ENCODE measurements around the gene DYNLRB2.

Gene DYNLRB2

GRCh38 chr16:80540516-80541305 is at the start of gene DYNLRB2:
DYNLRB2 (plus strand) TSS chr16:80540993; CDS start chr16:80541077, 84 bp downstream.
- Mint-ChIP-seq H3K4me3 (peak within 1 kb of the TSS; percentile 94), H3K9me3 (ENCODE audit: low read depth) (no peaks in the 10 kb centered on the region), H3K4me1 (ENCODE audit: low read depth) (peaks cover 18% of the 10 kb centered on the region), H3K36me3 (no peaks in the 10 kb centered on the region), H3K27ac (peak within 1 kb of the TSS; percentile 98), H3K27me3 (no peaks in the 10 kb centered on the region)

GRCh38 chr16:80500116-80500859 is 40.5 kb upstream of the DYNLRB2 start:
- no peaks in the 10 kb centered on the region for H3K9me3 Mint-ChIP-seq (ENCODE audit: low read depth)
- no peaks in the 10 kb centered on the region for H3K36me3 Mint-ChIP-seq
- H3K27ac Mint-ChIP-seq = no peak overlapping the region
- peaks cover 2% of the 10 kb centered on the region for H3K27me3 Mint-ChIP-seq
- no peak overlapping the region for H3K4me3 Mint-ChIP-seq
- H3K4me1 Mint-ChIP-seq (ENCODE audit: low read depth) = peaks cover 3% of the 10 kb centered on the region

- no peaks in the 10 kb centered on the region for H3K9me3 Mint-ChIP-seq (ENCODE audit: low read depth)
- peaks cover 3% of the 10 kb centered on the region for H3K27me3 Mint-ChIP-seq
- no peak overlapping the region for H3K27ac Mint-ChIP-seq
- H3K4me1 Mint-ChIP-seq (ENCODE audit: low read depth) = peaks cover 3% of the 10 kb centered on the region
- no peaks in the 10 kb centered on the region for H3K36me3 Mint-ChIP-seq
- H3K4me3 Mint-ChIP-seq = no peak overlapping the region
These were observed 39.8 kb upstream of the DYNLRB2 start for GRCh38 chr16:80500961-80501525.

- Mint-ChIP-seq H3K36me3 (no peaks in the 10 kb centered on the region), H3K4me3 (no peak overlapping the region), H3K4me1 (ENCODE audit: low read depth) (peaks cover 3% of the 10 kb centered on the region), H3K27ac (no peak overlapping the region), H3K27me3 (peaks cover 5% of the 10 kb centered on the region), H3K9me3 (ENCODE audit: low read depth) (no peaks in the 10 kb centered on the region)
These were observed 37.7 kb upstream of the DYNLRB2 start for GRCh38 chr16:80503107-80503506.

- peaks cover 13% of the 10 kb centered on the region for H3K27me3 Mint-ChIP-seq
- H3K36me3 Mint-ChIP-seq = no peaks in the 10 kb centered on the region
- no peak overlapping the region for H3K27ac Mint-ChIP-seq
- no peaks in the 10 kb centered on the region for H3K9me3 Mint-ChIP-seq (ENCODE audit: low read depth)
- H3K4me3 Mint-ChIP-seq = no peak overlapping the region
- no peaks in the 10 kb centered on the region for H3K4me1 Mint-ChIP-seq (ENCODE audit: low read depth)
These were observed 33.3 kb upstream of the DYNLRB2 start for GRCh38 chr16:80507538-80507937.

GRCh38 chr16:80509872-80510271 is 30.9 kb upstream of the DYNLRB2 start:
- H3K4me3 Mint-ChIP-seq = no peak overlapping the region
- no peaks in the 10 kb centered on the region for H3K36me3 Mint-ChIP-seq
- H3K27me3 Mint-ChIP-seq = peaks cover 18% of the 10 kb centered on the region
- H3K4me1 Mint-ChIP-seq (ENCODE audit: low read depth) = no peaks in the 10 kb centered on the region
- H3K27ac Mint-ChIP-seq = no peak overlapping the region
- H3K9me3 Mint-ChIP-seq (ENCODE audit: low read depth) = no peaks in the 10 kb centered on the region

- H3K9me3 Mint-ChIP-seq (ENCODE audit: low read depth) = no peaks in the 10 kb centered on the region
- H3K27ac Mint-ChIP-seq = no peak overlapping the region
These were observed 28.8 kb upstream of the DYNLRB2 start for GRCh38 chr16:80511824-80512592.

GRCh38 chr16:80512593-80512853 is 28.3 kb upstream of the DYNLRB2 start:
- Mint-ChIP-seq H3K4me3 (no peak overlapping the region), H3K9me3 (ENCODE audit: low read depth) (no peaks in the 10 kb centered on the region), H3K36me3 (no peaks in the 10 kb centered on the region), H3K27me3 (peaks cover 16% of the 10 kb centered on the region), H3K27ac (no peak overlapping the region), H3K4me1 (ENCODE audit: low read depth) (no peaks in the 10 kb centered on the region)

More at GRCh38 chr16:80511824-80512592, 28.8 kb upstream of the DYNLRB2 start:
- H3K27me3 Mint-ChIP-seq = peaks cover 16% of the 10 kb centered on the region
- no peaks in the 10 kb centered on the region for H3K4me1 Mint-ChIP-seq (ENCODE audit: low read depth)
- no peak overlapping the region for H3K4me3 Mint-ChIP-seq
- no peaks in the 10 kb centered on the region for H3K36me3 Mint-ChIP-seq

GRCh38 chr16:80515374-80515773 is 25.4 kb upstream of the DYNLRB2 start:
- Mint-ChIP-seq H3K36me3 (no peaks in the 10 kb centered on the region), H3K27me3 (peaks cover 6% of the 10 kb centered on the region), H3K9me3 (ENCODE audit: low read depth) (no peaks in the 10 kb centered on the region), H3K27ac (no peak overlapping the region), H3K4me1 (ENCODE audit: low read depth) (peaks cover 19% of the 10 kb centered on the region), H3K4me3 (no peak overlapping the region)

- H3K36me3 Mint-ChIP-seq = no peaks in the 10 kb centered on the region
- H3K27me3 Mint-ChIP-seq = peaks cover 6% of the 10 kb centered on the region
- H3K4me3 Mint-ChIP-seq = no peak overlapping the region
- no peak overlapping the region for H3K27ac Mint-ChIP-seq
- peaks cover 19% of the 10 kb centered on the region for H3K4me1 Mint-ChIP-seq (ENCODE audit: low read depth)
- H3K9me3 Mint-ChIP-seq (ENCODE audit: low read depth) = no peaks in the 10 kb centered on the region
These were observed 22.9 kb upstream of the DYNLRB2 start for GRCh38 chr16:80517846-80518245.

- peaks cover 19% of the 10 kb centered on the region for H3K4me1 Mint-ChIP-seq (ENCODE audit: low read depth)
- H3K36me3 Mint-ChIP-seq = no peaks in the 10 kb centered on the region
- peak overlapping the region; percentile 36 for H3K27ac Mint-ChIP-seq
- peaks cover 5% of the 10 kb centered on the region for H3K27me3 Mint-ChIP-seq
- no peak overlapping the region for H3K4me3 Mint-ChIP-seq
- no peaks in the 10 kb centered on the region for H3K9me3 Mint-ChIP-seq (ENCODE audit: low read depth)
These were observed 22.4 kb upstream of the DYNLRB2 start for GRCh38 chr16:80518436-80518835.

- Mint-ChIP-seq H3K36me3 (no peaks in the 10 kb centered on the region), H3K27me3 (peaks cover 1% of the 10 kb centered on the region), H3K4me1 (ENCODE audit: low read depth) (peaks cover 19% of the 10 kb centered on the region), H3K9me3 (ENCODE audit: low read depth) (no peaks in the 10 kb centered on the region), H3K4me3 (peak overlapping the region; percentile 8), H3K27ac (no peak overlapping the region)
These were observed 21.6 kb upstream of the DYNLRB2 start for GRCh38 chr16:80519189-80519588.

GRCh38 chr16:80525420-80525819 is 15.4 kb upstream of the DYNLRB2 start:
- H3K4me3 Mint-ChIP-seq = no peak overlapping the region
- no peaks in the 10 kb centered on the region for H3K36me3 Mint-ChIP-seq
- H3K27ac Mint-ChIP-seq = no peak overlapping the region
- no peaks in the 10 kb centered on the region for H3K9me3 Mint-ChIP-seq (ENCODE audit: low read depth)
- H3K4me1 Mint-ChIP-seq (ENCODE audit: low read depth) = peaks cover 2% of the 10 kb centered on the region
- peaks cover 2% of the 10 kb centered on the region for H3K27me3 Mint-ChIP-seq

GRCh38 chr16:80526418-80527061 is 14.3 kb upstream of the DYNLRB2 start:
- H3K9me3 Mint-ChIP-seq (ENCODE audit: low read depth) = no peaks in the 10 kb centered on the region
- H3K4me3 Mint-ChIP-seq = no peak overlapping the region
- peaks cover 2% of the 10 kb centered on the region for H3K27me3 Mint-ChIP-seq
- H3K36me3 Mint-ChIP-seq = no peaks in the 10 kb centered on the region
- peaks cover 2% of the 10 kb centered on the region for H3K4me1 Mint-ChIP-seq (ENCODE audit: low read depth)
- H3K27ac Mint-ChIP-seq = no peak overlapping the region

All from activated naive CD8-positive, alpha-beta T cell (primary cell).